ENCODE results near the gene DNAH1. TPM values are rescaled to one million over a fixed set of nuclear protein-coding genes. Genes with fewer than 3 reads are reported as not detected.

Gene DNAH1
- total and polyA plus RNA-seq, 10 donors, result 4.9 to 35.8 (median 24.6) TPM

- Histone ChIP-seq H3K27me3 (replicated peaks in 1 of 7) (no peaks in the 10 kb centered on the region), H3K4me1 (peaks cover 0 to 46% (median 13%) of the 10 kb centered on the region in 6 donors), H3K36me3 (no peaks in the 10 kb centered on the region), H3K4me3 (no peak overlapping the region), H3K9me3 (no peaks in the 10 kb centered on the region), H3K27ac (no peak overlapping the region)
- WGBS, 5 donors, result 77 to 95% (median 87%) methylated on average over 6 of the region's 6 CpGs
- no peak for DNase-seq
- intact Hi-C loops (cut with DNase I; ENCODE audit: low total_unique reads), result no loop called here
- TF ChIP-seq POLR2A (IDR thresholded peaks at IDR 0.05), result no peak
Observed at GRCh38 chr3:52438104-52438376, 121.9 kb downstream of the DNAH1 start.

DNA sequence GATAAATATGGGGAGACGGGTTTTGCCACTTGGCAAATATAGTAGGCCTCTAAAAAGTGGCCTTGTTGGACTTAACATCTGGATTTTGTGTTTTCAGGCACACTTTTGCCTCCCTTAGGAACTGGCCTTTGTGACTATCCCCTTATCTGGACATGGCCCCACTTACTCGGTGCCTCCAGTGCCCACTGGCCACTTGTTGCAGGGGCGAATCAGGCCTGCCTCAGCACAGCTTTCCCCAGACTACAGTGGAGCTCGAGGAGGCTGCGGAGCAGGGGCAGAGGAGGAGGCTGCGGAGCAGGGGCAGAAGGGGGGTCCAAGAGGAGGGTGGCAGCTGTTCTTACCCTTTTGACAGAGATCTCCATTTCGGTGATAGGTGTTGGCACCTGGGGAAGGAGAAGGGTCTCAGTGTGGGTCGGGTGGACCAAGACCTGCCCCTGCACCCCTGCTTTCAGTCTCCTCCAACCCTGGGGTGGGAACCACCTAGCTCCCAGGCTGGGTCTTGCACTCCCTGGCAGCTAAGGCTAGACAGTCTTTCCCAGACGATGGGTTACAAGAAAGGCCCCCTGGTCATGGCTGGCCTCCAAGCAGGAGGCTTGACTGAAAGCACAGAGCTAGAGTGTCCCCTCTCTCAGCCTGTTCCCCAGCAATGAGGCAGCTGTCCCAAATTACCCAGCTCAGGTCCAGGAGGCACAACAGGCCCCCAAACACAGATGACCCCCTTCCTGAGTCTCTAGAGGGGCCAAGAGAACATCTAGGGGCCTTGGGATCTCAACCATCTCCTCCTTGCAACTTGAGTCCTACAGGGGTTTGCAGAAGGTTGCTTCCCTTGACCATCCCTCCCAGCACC is 122.7 kb downstream of the DNAH1 start:
- peak; percentile 28 for DNase-seq
- H3K27me3 ChIP-seq (replicated peaks in 1 of 7), result no peaks in the 10 kb centered on the region
- peaks cover 0 to 38% (median 10%) of the 10 kb centered on the region in 6 donors for H3K4me1 ChIP-seq
- H3K9me3 ChIP-seq, result no peaks in the 10 kb centered on the region
- intact Hi-C loops (cut with DNase I; ENCODE audit: low total_unique reads), result no loop called here
- TF ChIP-seq POLR2AphosphoS5 (IDR thresholded peaks at IDR 0.05) (no peak), CTCF (IDR thresholded peaks at IDR 0.05 in 8 of 11, conservative IDR thresholded peaks at IDR 0.05 in 3 of 11) (no peak), POLR2A (IDR thresholded peaks at IDR 0.05) (no peak)
- no peaks in the 10 kb centered on the region for H3K36me3 ChIP-seq
- WGBS, 5 donors, result 88 to 94% (median 90%) methylated on average over 8 to 9 of the region's 9 CpGs
- H3K27ac ChIP-seq, result no peak overlapping the region
- no peak overlapping the region for H3K4me3 ChIP-seq

GRCh38 chr3:52439426-52440248 is 123.5 kb downstream of the DNAH1 start:
- Histone ChIP-seq H3K27me3 (replicated peaks in 1 of 7) (no peaks in the 10 kb centered on the region), H3K4me1 (peaks cover 0 to 33% (median 11%) of the 10 kb centered on the region in 6 donors), H3K27ac (no peak overlapping the region), H3K9me3 (no peaks in the 10 kb centered on the region), H3K36me3 (no peaks in the 10 kb centered on the region), H3K4me3 (no peak overlapping the region)
- peak; percentile 47 for DNase-seq
- intact Hi-C loops (cut with DNase I; ENCODE audit: low total_unique reads), result no loop called here
- 81 to 94% (median 91%) methylated on average over 13 to 16 of the region's 16 CpGs for WGBS, 5 donors
- no peak for TF ChIP-seq POLR2A (IDR thresholded peaks at IDR 0.05)
- no peak for TF ChIP-seq POLR2AphosphoS5 (IDR thresholded peaks at IDR 0.05)
- TF ChIP-seq CTCF (IDR thresholded peaks at IDR 0.05 in 8 of 11, conservative IDR thresholded peaks at IDR 0.05 in 3 of 11), result no peak

- Histone ChIP-seq H3K4me1 (peaks cover 0 to 39% (median 17%) of the 10 kb centered on the region in 6 donors), H3K36me3 (no peaks in the 10 kb centered on the region), H3K9me3 (no peaks in the 10 kb centered on the region), H3K27me3 (replicated peaks in 1 of 7) (no peaks in the 10 kb centered on the region), H3K4me3 (no peak overlapping the region), H3K27ac (no peak overlapping the region)
- intact Hi-C loops (cut with DNase I; ENCODE audit: low total_unique reads), result no loop called here
- 87 to 96% (median 92%) methylated on average over 4 to 12 of the region's 12 CpGs for WGBS, 5 donors
- TF ChIP-seq CTCF (IDR thresholded peaks at IDR 0.05 in 8 of 11, conservative IDR thresholded peaks at IDR 0.05 in 3 of 11) (no peak), POLR2AphosphoS5 (IDR thresholded peaks at IDR 0.05) (no peak), POLR2A (IDR thresholded peaks at IDR 0.05) (no peak)
- DNase-seq, result peak; percentile 66
Observed at GRCh38 chr3:52440249-52440551, 124.1 kb downstream of the DNAH1 start.
